ENCODE data around the gene TOLLIP.
"Not testable (repeated sequence)": the region's sequence is repeated elsewhere in the genome, so short reads cannot be mapped to it uniquely, and the experiment has no call there.

The TOLLIP gene

DNA sequence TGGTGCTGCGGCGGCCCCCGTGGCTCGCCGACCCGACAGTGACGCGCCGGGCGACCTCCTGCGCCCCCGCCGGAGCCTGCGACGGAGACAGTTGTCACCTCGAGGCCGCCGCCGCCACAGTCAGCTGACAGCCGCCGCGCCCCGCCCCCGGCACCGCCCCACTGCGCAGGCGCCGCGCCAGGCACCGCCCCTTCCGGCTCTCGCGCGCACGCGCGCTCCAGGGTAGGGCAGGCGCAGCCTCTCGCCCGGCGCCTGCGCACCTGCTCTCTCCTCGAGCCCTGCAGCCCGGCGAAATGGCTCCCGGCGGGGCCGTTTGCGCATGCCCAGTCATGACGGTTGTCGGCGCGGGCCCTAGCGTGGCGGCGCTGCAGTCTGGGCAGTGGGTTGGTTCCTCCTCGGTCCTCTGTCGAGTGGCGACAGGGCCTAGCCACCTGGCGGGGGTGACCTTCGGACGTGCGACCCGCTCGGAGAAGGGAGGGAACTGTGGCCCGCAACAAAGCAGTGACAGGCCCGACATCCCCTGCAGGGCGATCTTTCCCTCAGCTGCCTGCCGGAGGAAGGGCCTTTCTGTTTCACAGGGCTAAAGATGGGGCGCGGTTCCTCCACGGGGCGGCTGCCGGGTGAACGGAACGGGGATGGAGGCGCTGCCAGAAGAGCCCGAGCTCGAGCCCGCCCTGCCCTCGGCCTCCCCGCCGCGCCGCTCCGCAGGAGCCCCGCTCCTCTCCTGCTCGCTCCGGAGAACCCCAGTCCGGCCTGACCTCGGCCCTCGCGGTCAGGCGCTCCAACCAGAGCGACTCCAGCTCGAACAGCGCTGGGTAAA is at the start of gene TOLLIP:
TOLLIP (minus strand) TSS at position 135 of the 820 bp plus-strand sequence; CDS start at position 1, 134 bp downstream.
- DNase-seq = peak; percentile 34

DNA sequence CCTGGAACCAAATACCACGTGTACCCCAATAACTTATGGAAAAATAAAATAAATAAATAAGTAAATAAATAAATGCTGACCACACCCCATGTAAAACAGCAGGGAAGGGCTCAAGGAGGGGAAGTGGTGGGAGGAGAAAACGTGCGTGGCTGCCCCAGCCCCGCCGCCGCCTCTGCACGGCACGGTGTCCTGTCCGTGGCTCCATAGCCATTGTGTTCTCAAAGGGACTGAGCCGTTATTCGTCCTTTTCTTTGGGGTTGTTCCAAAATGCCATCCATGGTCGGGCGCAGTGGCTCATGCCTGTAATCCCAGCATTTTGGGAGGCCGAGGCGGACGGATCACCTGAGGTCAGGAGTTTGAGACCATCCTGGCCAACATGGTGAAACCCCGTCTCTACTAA is 49.5 kb upstream of the TOLLIP start:
- not testable (repeated sequence) for DNase-seq

DNA sequence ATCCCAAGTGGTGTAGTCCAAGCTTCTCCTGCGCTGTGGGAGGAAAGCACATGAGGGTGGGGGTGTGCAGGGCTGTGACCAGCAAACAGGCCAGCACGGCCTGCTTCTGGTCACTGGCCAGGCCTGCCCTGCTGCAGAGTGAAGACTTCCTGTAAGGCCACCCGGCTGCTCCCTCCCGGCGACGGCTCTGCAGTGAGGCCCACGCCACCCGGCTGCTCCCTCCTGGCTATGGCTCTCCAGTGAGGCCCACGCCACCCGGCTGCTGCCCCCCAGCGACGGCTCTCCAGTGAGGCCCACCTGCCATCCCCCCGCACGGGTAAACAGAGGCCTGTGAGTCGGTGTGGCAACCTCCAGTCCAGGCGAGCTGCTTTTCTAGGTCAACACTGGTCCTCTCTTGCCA is 48.9 kb upstream of the TOLLIP start:
- no peak for DNase-seq

DNA sequence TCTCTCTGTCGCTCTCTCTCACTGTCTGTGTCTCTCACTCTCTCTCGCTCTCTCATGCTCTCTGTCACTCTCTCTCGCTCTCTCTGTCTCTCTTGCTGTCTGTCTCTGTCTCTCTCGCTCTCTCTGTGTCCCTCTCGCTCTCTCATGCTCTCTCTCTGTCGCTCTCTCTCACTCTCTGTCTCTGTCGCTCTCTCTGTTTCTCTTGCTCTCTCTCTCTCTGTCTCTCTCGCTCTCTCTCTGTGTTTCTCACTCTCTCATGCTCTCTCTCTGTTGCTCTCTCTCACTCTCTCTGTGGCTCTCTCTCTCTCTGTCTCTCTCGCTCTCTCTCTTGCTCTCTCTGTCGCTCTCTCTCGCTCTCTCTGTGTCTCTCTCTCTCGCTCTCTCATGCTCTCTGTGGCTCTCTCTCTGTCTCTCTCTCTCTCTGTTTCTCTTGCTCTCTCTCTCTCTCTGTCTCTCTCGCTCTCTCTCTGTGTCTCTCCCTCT is 47.1 kb upstream of the TOLLIP start:
- no peak for DNase-seq

DNA sequence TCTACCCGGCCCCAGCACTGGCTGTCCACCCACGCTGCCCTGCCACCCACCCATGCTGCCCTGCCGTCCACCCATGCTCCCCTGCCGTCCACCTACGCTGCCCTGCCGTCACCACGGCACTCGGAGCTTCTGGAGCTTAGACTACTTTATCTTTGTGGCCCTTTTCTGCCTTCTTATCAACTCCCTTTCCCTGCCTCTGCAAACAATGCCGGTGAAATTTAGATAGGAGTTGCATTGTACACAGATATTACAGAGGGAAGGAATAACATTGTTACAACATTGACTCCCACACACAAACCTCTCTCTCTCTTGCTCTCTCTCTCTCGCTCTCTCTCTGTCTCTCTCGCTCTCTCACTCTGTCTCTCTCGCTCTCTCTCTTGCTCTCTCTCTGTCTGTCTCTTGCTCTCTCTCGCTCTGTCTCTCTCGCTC is 46.6 kb upstream of the TOLLIP start:
- no peak for DNase-seq

DNA sequence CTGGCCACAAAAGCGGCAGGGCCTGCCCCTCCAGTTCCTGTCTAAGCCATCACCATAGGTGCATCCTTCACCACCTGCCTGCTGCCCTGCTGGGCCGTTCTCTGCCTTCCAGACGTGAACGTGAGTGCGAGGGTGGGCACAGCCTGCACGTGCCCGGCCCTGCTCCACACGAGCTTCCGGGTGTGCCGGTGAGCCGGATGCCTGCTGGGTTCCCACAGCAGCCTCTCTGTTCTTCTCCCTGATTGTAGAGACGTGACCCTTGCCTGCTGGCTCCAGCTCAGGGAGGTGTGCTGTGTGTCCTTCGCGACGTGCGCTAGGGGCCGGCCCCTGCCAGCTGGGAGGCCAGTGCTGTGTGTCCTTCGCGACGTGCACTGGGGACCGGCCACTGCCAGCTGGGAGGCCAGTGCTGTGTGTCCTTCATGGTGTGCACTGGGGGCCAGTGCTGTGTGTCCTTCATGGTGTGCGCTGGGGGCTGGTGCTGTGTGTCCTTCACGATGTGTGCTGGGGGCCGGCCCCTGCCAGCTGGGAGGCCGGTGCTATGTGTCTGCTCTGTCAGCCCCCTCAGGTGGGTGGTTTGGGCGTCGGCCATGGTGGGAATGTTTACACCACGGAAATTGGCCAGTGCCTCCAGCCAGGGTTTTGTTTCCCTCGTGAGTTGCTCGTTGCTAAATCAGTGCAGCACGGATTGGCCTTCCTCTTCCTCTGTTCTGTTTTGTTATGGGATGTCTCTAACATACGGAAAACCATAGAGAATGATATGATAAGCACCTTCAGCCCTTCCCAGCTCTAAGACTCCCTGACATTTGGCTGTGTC is 44.9 kb upstream of the TOLLIP start:
- no peak for DNase-seq

DNA sequence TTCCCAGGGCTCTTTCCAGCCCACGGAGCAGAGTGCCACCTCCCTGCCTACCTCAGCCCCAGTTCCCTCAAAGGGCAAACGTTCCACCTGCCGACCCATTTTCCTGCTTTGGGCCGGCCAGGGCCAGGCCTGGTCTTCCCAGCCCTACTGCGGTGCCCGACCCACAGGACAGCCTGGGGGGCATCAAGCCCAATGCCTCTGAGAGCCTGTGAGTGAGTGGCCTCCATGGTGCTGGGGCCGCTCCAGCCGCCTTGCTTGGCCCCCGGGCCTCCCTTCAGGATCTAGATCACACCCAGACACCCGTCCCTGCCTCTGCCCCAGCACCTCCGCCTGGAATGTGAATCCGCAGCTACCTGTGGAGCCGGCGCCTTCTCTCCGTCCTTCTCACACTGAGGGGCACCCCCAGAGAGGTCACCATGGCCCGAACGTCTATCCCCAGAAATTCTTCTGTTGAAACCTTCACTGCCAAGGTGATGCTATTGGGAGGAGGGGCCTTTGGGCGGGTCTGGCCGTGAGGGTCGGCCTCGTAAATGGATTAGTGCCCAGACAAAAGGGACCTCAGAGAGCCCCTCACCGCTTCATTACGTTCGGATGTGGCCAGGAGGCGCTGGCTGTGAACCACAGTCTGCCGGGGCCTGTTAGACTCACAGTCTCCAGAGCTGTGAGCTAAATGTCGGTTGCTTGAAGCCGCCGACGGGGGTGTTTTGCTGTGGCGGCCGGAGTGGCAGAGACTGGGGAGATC is 44.1 kb upstream of the TOLLIP start:
- DNase-seq = no peak

DNA sequence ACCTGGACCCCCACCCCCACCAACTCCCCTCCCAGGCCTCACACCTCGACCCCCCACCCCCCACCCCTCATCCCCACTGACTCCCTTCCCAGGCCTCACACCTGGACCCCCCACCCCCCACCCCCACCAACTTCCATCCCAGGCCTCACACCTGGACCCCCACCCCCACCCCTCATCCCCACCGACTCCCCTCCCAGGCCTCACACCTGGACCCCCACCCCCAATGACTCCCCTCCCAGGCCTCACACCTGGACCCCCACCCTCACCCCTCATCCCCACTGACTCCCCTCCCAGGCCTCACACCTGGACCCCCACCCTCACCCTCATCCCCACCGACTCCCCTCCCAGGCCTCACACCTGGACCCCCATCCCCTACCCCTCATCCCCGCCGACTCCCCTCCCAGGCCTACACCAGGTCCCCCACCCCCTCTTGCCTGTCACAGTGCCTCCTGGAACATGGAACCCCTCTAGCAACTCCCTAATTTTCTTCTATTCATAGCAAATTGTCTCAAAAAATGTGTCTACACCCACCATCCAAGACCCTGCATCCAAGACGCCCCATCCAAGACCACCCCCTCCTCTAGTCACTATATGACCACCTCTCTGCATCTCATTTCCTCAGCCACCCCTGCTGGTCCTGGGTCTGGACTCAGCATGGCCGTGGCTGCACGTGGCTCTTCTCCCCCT is 43.4 kb upstream of the TOLLIP start:
- DNase-seq = no peak

DNA sequence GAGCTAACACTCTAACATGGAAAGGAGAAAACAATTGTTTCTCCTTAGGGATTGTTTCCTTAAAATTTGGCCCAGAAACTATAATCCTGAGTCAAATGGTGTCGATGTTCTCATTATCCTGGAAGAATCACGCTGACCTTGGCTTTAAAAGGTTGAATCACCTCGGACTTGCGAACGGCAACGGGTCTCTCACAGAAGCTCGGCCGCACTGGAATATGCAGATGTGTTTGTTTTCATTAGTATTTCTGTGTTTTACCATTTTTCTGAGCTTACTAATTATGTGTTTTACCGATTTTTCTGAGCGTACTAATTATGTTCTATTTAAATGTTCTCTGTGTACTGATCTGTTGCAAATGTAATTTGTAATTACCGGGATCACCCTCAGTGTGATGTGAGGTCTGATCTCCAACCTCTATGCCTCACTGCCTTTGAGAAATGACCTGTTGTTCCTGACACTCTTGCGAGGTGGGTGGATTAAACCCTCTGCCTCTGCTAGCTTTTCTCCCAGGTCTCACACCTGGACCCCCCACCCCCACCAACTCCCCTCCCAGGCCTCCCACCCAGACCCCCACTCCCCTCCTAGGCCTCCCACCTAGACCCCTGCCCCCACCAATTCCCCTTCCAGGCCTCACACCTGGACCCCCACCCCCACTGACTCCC is 42.0 kb upstream of the TOLLIP start:
- no peak for DNase-seq

DNA sequence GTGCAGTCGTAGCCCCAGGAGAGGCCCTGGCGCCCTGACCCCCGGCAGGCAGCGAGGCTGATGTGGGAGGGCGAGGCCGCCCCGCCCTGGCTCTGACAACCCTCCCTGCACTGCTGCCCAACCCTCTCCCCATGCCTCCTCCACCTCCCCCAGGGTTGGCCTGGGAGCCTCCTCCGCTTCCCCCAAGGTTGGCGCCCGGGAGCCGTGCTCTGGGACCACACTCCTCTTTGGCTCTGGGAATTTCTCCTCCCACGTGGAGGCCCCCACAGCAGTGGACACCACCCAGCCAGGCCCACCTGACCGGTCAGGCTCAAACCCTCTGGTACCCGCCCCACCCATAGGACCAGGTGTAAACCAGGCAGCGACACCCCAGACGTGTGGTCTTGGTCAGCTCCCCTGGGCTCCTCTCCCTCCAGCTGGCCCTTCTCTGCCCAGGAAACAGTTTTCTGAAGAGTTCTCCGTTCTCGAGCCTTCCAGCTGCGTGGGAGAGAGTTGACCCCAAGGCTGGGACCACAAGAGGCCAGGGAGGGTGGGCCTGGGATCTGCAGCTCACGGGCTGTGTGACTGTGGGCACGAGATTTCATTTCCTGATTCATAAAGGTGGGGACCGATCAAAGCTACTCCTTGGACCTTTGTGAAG is 40.8 kb upstream of the TOLLIP start:
- DNase-seq = no peak

DNA sequence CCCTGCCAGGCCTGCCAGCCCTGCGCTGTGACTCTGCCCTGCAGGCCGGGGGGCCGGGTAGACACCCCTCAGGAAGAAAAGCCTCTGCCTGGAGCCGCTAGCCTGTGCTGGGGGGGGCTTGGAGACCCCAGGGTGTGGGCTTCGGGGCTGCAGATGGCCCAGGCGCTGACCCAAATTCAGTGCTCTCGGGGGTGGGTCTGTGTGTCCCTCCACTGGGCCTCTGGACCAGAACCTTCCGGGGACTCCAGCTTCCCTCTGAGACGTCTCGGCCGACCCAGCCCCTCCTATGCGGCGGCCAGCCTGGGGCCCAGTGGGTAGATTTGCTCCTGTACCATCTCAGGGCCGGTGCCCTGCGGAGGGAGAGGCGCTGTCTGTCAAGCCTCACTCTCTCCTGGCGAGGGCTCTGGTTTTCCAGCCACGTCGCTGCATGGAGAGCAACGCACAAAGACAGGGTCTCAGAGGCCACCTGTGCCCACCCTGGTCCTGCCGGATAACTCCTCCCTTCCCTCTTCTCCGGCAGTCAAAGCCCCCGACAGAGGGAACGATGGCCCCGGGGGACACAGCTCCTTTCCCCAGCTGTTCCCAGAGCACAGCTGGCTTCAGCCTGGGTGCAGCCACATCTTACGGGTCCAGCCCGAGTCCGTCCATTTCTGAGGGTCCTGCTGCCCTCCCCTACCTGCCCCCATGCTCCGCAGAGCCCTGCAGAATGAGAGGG is 40.1 kb upstream of the TOLLIP start:
- no peak for DNase-seq

DNA sequence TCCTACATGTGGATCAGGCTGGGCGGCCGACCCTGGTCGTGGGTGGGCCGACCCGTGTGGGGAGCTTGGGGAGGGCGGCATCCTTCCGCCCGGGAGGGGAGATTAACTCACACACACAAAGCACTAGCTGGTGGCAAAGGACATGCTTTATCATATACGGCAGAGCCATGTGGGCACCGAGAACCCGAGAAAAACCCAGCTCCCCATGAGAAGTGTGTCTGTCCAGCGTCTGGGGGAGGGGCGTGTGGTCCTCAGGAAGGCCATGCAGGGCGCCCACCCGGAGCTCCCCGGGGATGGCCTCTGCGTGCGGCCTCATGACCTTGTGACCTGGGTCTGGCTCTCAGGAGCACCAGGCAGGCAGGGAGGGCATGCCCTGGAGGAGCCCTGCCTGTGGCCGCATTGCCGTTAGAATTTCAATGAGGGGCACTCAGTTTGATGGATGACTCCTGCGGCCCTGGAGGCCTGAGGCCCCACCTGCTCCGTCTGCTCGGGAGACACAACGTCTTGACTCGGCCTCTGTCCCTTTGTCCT is 39.4 kb upstream of the TOLLIP start:
- DNase-seq = no peak

DNA sequence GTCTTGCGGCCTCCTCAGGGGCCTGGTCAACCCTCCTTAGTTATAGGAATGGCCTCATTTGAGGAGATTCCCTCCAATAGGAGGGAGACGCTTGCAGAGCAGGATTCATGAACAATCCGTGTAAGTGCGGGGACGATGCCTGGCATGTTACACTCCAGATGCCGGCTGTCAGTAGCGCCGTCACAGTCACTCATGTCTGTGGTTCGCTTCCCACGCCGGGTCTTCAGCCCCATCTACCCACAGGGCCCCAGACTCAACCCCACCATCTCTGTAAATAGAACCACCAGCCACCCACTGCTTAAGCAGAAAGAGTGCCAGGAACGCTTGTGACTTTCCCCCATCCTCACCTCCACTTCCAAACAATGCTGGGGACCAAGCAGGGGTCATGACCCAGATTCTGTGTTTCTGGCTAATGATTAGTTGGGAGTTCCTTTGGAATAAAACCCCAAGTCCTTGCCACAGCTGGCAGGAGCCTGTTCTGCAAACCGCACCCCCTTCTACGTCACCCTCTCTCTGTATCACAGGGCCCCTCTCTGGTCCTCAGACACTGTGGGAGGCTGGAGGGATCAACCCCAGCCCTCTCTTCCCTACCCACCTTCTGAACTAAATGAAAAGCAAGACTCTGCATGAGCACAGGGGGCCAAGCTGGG is 38.8 kb upstream of the TOLLIP start:
- DNase-seq = no peak

DNA sequence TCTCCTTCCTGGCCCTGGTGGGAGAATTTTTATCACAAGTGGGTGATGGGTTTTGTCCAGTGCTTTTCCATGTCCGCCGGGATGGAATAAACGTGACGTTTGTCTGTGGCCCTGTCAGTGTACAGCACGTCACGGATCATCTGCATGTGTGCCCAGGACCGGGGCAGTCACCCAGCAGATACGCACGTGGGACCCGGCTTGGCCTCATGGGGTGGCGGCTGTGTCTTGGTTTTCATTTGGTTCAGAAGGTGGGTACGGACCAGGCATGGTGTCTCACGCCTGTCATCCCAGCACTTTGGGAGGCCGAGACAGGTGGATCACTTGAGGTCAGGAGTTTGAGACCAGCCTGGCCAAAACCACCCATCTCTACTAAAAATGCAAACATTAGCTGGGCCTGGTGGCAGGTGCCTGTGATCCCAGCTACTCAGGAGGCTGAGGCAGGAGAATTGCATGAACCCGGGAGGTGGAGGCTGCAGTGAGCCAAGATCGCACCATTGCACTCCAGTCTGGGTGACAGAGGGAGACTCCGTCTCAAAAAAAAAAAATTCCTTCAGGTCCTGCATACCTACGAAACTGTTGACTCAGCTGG is 38.1 kb upstream of the TOLLIP start:
- DNase-seq = not testable (repeated sequence)

DNA sequence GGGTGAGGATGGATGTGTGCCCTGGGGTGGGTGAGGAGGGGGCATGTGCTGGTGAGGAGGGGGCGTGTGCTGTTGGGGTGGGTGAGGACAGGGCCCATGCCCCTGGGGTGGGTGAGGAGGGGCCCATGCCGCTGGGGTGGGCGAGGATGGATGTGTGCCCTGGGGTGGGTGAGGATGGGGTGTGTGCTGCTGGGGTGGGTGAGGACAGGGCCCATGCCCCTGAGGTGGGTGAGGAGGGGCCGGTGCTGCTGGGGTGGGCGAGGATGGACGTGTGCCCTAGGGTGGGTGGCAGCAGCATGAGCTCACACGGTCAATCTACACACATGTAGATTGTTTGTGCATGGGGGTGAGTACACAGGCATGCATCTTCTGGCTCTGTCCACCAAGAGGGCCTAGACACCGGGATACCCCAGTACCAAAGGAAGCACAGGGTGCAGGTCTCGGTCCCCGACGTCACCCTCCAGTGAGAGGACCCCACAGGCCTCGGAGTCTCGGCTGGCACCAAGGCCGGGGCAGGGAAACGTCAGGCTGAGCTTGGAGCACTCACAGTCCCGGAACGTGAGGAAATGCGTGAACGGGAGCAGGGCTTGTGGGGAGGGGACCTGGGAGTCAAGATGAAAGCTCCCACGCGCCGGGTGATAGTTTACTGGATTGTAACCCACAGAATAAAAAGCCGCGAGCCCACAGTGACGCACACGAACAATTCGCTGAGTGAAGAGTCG is 37.4 kb upstream of the TOLLIP start:
- no peak for DNase-seq

DNA sequence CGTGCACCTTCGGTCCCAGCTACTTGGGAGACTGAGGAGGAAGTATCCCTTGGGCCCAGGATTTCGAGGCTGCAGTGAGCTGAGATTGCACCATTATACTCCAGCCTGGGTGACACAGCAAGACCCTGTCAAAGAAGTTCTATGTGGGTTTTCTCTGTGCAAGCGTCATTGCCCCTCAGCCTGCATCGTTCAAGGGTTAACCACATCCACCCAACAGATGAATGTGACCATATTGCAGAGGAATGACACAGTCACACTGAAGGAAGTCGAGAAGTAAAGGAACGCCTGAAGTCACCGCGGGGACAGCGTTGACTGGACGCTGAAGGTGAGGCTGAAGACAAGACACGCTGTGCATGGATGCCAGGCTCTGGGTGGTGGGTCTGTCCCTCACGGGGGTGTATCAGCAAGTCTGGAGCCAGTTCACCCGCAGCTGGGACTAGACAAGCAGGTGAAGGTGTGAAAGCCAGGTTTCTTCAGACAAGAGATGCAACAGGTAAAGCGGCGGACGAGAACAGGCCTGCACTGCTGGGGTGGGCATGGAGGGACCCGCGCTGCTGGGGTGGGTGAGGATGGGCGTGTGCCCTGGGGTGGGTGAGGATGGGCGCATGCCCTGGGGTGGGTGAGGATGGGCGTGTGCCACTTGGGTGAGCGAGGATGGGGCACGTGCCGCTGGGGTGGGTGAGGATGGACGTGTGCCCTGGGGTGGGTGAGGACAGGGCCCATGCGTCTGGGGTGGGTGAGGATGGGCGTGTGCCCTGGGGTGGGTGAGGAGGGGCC is 36.5 kb upstream of the TOLLIP start:
- no peak for DNase-seq

DNA sequence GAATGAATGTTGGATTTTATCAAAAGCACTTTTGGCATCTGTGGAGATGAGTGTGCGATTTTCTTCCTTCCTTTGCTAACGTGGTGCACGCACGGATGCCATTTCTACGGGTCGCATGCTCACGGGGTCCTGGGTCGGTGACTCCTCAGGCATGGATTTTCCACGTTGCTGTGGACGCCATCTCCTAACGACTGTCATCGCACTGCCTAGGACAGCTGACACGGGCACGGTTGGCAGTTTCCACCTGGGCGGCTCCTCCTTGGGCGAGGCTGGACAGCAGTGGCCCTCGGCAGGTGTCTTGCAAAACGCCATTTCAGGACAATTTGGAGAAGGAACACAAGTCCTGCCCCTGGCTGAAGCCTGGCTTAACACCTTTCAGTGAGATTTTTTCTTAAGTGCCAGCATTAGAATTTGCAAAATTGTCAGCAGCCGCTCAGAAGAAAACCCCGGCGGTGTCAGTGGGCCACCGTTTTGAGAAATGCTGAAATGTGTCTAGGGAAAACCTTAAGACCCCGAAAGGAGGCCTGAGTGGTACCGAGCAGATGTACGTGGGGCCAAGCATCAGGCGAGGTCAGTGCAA is 34.7 kb upstream of the TOLLIP start:
- no peak for DNase-seq

All from DMS79 (cell line).